GM12878 (cell line): Measurements from ENCODE around the gene KREMEN2. TPM values are rescaled to one million over a fixed set of nuclear protein-coding genes. Genes with fewer than 3 reads are reported as not detected.

Experiments used
- ATAC-seq: fragments of 200-7000 bp; cut with Tn5 transposase; 3 replicates; pipeline ENCODE4 v1.9.1; 2020; ENCODE audit warnings: mild to moderate bottlenecking, moderate library complexity
- BruUV-seq: library from RNA; stranded (reverse); fragments of 400-500 nt; replicated peaks from 2 replicates; lab custom pipeline; 2021; lab: Mats Ljungman, UMichigan
- CTCF ChIA-PET: fragments of 300-600 bp; sonication (Branson Sonifier 250); formaldehyde crosslinking; extraction: SDS; loops from one replicate; lab custom pipeline; 2021; ENCODE audit warnings: inconsistent platforms; lab: Yijun Ruan, JAX
- POLR2A ChIA-PET: fragments of 350-600 bp; formaldehyde crosslinking; extraction: SDS; loops from one replicate; lab custom pipeline; 2021; ENCODE audit warnings: inconsistent platforms; lab: Charles Lee
- RAD21 ChIA-PET: fragments of 300-600 bp; sonication (Branson Sonifier 250); formaldehyde crosslinking; loops from one replicate; lab custom pipeline; 2023; ENCODE audit warnings: antibody characterized with exemption; ENCODE audit not compliant: unreplicated experiment; lab: Charles Lee
- SMC1A ChIA-PET: fragments of 300-600 bp; sonication (Branson Sonifier 250); formaldehyde crosslinking; loops from one replicate; lab custom pipeline; 2023; ENCODE audit not compliant: unreplicated experiment, uncharacterized antibody; lab: Charles Lee
- DNase-seq: peaks from one replicate; pipeline ENCODE4 v3.0.0-alpha.2; 2011; ENCODE audit warnings: low read depth, low spot score
- FAIRE-seq: peaks from 3 replicates; lab custom pipeline; 2011; peaks lifted over from hg19 to GRCh38; lab: Jason Lieb, UNC
- H2AFZ ChIP-seq: 2 replicates; pipeline ENCODE4 v1.6.0; 2011; ENCODE audit warnings: low read depth, low read length, control low read depth; ENCODE audit not compliant: control insufficient read depth
- H3K27ac ChIP-seq: 2 replicates; pipeline ENCODE4 v1.5.1; 2011; ENCODE audit warnings: control low read depth; ENCODE audit not compliant: control insufficient read depth, insufficient read depth
- H3K27me3 ChIP-seq, 2 experiments: replicated peaks in 1 of 2; 2 replicates each; pipeline versions ENCODE4 v1.6.0 to v1.6.1; 2011; ENCODE audit warnings: low read length in 1 of 2; ENCODE audit not compliant: control insufficient read depth in 2 of 2, insufficient read depth in 2 of 2
- H3K36me3 ChIP-seq, 2 experiments: 2 replicates each; pipeline ENCODE4 v1.5.1; 2011; ENCODE audit warnings: low read length in 1 of 2; ENCODE audit not compliant: control insufficient read depth in 2 of 2, insufficient read depth in 2 of 2
- H3K4me1 ChIP-seq: 2 replicates; pipeline ENCODE4 v1.6.1; 2011; ENCODE audit warnings: mild to moderate bottlenecking, low read length, moderate library complexity, mixed read lengths; ENCODE audit not compliant: control insufficient read depth, insufficient read depth
- H3K4me2 ChIP-seq: 2 replicates; pipeline ENCODE4 v1.6.0; 2011; ENCODE audit warnings: control low read depth; ENCODE audit not compliant: control insufficient read depth, insufficient read depth
- H3K4me3 ChIP-seq: fragments of 200-600 bp; sonication (generic); 2 replicates; pipeline ENCODE4 v1.5.1; 2016
- H3K79me2 ChIP-seq: 2 replicates; pipeline ENCODE4 v1.6.0; 2011; ENCODE audit warnings: low read length; ENCODE audit not compliant: control insufficient read depth, insufficient read depth
- H3K9ac ChIP-seq: 2 replicates; pipeline ENCODE4 v1.8.0; 2011; ENCODE audit warnings: low read length, control low read depth, mixed read lengths; ENCODE audit not compliant: control insufficient read depth, insufficient read depth
- H3K9me3 ChIP-seq: replicated peaks from 3 replicates; pipeline ENCODE4 v1.5.1; 2011; ENCODE audit warnings: mild to moderate bottlenecking, low read length; ENCODE audit not compliant: control insufficient read depth, insufficient read depth
- H4K20me1 ChIP-seq: 2 replicates; pipeline ENCODE4 v1.6.0; 2011; ENCODE audit not compliant: control insufficient read depth, insufficient read depth
- CTCF ChIP-seq, 3 experiments: IDR thresholded peaks in 2 of 3; conservative IDR thresholded peaks in 1 of 3; 2 replicates each; pipeline ENCODE4 v1.5.1; 2011; ENCODE audit warnings: low read depth in 3 of 3, low read length in 3 of 3, mild to moderate bottlenecking in 3 of 3, control low read depth in 2 of 3, moderate library complexity in 2 of 3, inconsistent platforms in 1 of 3, mixed read lengths in 1 of 3; ENCODE audit not compliant: control insufficient read depth in 2 of 3, insufficient read depth in 1 of 3; ENCODE audit errors: extremely low read depth in 1 of 3
- FOXK2 ChIP-seq: fragments of 450-650 bp; IDR thresholded peaks from 2 replicates; pipeline ENCODE4 v1.6.1; 2017; ENCODE audit warnings: mild to moderate bottlenecking, moderate library complexity
- IKZF1 ChIP-seq: fragments of 450-650 bp; conservative IDR thresholded peaks from 2 replicates; pipeline ENCODE4 v1.6.1; 2017; ENCODE audit warnings: antibody characterized with exemption, mild to moderate bottlenecking
- IKZF2 ChIP-seq, 2 experiments: fragments of 450-650 bp; IDR thresholded peaks; 2 replicates each; pipeline ENCODE4 v1.6.1; 2017; ENCODE audit warnings: mild to moderate bottlenecking in 2 of 2, moderate library complexity in 2 of 2
- RAD21 ChIP-seq: IDR thresholded peaks from 2 replicates; pipeline ENCODE4 v1.6.1; 2011; ENCODE audit warnings: mild to moderate bottlenecking, low read depth, low read length, moderate library complexity; ENCODE audit not compliant: insufficient read depth
- RAD51 ChIP-seq: fragments of 450-650 bp; IDR thresholded peaks from 2 replicates; pipeline ENCODE4 v1.6.1; 2016; ENCODE audit warnings: moderate library complexity, mild to moderate bottlenecking, inconsistent platforms
- SKIL ChIP-seq: fragments of 450-650 bp; IDR thresholded peaks from 2 replicates; pipeline ENCODE4 v1.6.1; 2017; ENCODE audit warnings: mild to moderate bottlenecking, low read depth, inconsistent platforms; ENCODE audit not compliant: poor library complexity, severe bottlenecking
- SMC3 ChIP-seq: IDR thresholded peaks from 2 replicates; pipeline ENCODE4 v1.6.1; 2011; ENCODE audit warnings: low read length, improper control_type of control experiment, borderline replicate concordance
- SREBF2 ChIP-seq: IDR thresholded peaks from 2 replicates; pipeline ENCODE4 v1.6.1; 2012; ENCODE audit warnings: mild to moderate bottlenecking, low read length
- YY1 ChIP-seq: IDR thresholded peaks from 2 replicates; pipeline ENCODE4 v1.6.1; 2011; ENCODE audit warnings: low read depth, mild to moderate bottlenecking, low read length
- WGBS: methylation state at CpG from one replicate; pipeline ENCODE4 v1.1.6; 2016; ENCODE audit warnings: low lambda C conversion rate; ENCODE audit not compliant: insufficient replicate concordance, insufficient coverage; ENCODE audit errors: missing lambda C conversion rate; 5-methylcytosine and 5-hydroxymethylcytosine counted together
- in situ Hi-C: fragments of 300-500 bp; cut with MboI; formaldehyde crosslinking; loops from 9 replicates; pipeline ENCODE4 v1.14.3; 2018; ENCODE audit warnings: mixed read lengths
- intact Hi-C: fragments of 100-400 bp; cut with micrococcal nuclease; formaldehyde crosslinking; loops from one replicate; pipeline ENCODE4 v1.14.2; 2022; ENCODE audit not compliant: unreplicated experiment
- polyA plus RNA-seq, 11 experiments: library from polyadenylated mRNA; depleted of rRNA in 4 of 11; unstranded in 6 of 11; stranded (reverse) in 5 of 11; fragments of >200 nt; fragmentation: Nextera tagmentation in 4 of 11; fragmentation: Illumina TruSeq in 1 of 11; extraction: Ambion mirVana in 4 of 11; extraction: Trizol in 1 of 11; gene quantifications; 1 replicate in 1 of 11; 2 replicates in 10 of 11; pipeline versions ENCODE4 v1.2.1 to v1.2.3, GENCODE V29; 2011 to 2016; ENCODE audit warnings: inconsistent platforms in 2 of 11, missing spikeins in 2 of 11, low read depth in 1 of 11
- total RNA-seq, 4 experiments: library from RNA; depleted of rRNA in 3 of 4; stranded (reverse); fragments of >200 nt in 3 of 4; fragmentation: Illumina TruSeq in 1 of 4; extraction: Trizol in 1 of 4; gene quantifications; 2 replicates each; pipeline versions ENCODE4 v1.2.1 to v1.2.3, GENCODE V29; 2013 to 2021

KREMEN2 gene
- total and polyA plus RNA-seq, 10 of the 15 experiments (the other 5 are each of a cell fraction or from before 2014, with no cell fraction given), result 0.06 to 3.7 (median 0.83) TPM; not detected in 2

- H3K27ac ChIP-seq, result no peak overlapping the region
- CTCF ChIA-PET, result interaction anchor here (0.7 to 7.2 kb wide), 19 partner anchors 8 to 238 kb away, joined by 3 to 80 read pairs (median 6); partner anchors contain the start of genes FLYWCH1, FLYWCH2 and PKMYT1
- FAIRE-seq (peak; percentile 87), ATAC-seq (peak; percentile 70), DNase-seq (no peak)
- RAD21 ChIA-PET, result interaction anchor here (0.7 to 1.6 kb wide), 8 partner anchors 9 to 184 kb away, joined by 3 to 8 read pairs (median 4); partner anchors contain the start of genes FLYWCH1 and FLYWCH2
- peak; percentile 41 for TF ChIP-seq SKIL
- peak in 1 of 2 experiments; percentile 28; a peak in 1 of 4 replicates for TF ChIP-seq IKZF2 (IDR thresholded peaks at IDR 0.05)
- TF ChIP-seq RAD21, result peak; percentile 78
- TF ChIP-seq SMC3, result peak; percentile 56; the same call in 1 of the 2 replicates
- TF ChIP-seq RAD51, result peak; percentile 55
- no peak for TF ChIP-seq SREBF2
- peak; percentile 34; the same call in 1 of the 2 replicates for TF ChIP-seq IKZF1
- TF ChIP-seq CTCF (IDR thresholded peaks at IDR 0.05 in 2 of 3, conservative IDR thresholded peaks at IDR 0.05 in 1 of 3; ENCODE audit: control insufficient read depth in 2 of 3, extremely low read depth in 1 of 3, insufficient read depth in 1 of 3, low read depth in 3 of 3, low read length in 3 of 3), result peak; percentile 75 to 93 (median 91)
- TF ChIP-seq FOXK2, result no peak
- TF ChIP-seq YY1, result 0 out of 2 replicates have a peak, but pooled peaks have one; percentile 22
- intact Hi-C loops (loop anchor here (1.0 to 2.0 kb wide), 2 partner anchors 15 to 45 kb away; no protein-coding TSS in a partner anchor), in situ Hi-C loops (no loop called here)
- POLR2A ChIA-PET, result interaction anchor here (0.5 to 1.2 kb wide), 4 partner anchors 45 to 1136 kb away, joined by 3 to 7 read pairs (median 3); no protein-coding TSS in a partner anchor
- no peak overlapping the region for H3K4me2 ChIP-seq
- BruUV-seq, result no TSS peak
- no peaks in the 10 kb centered on the region for H4K20me1 ChIP-seq
- no peak overlapping the region for H2AFZ ChIP-seq
- no peak overlapping the region for H3K4me3 ChIP-seq
- H3K9me3 ChIP-seq, result no peaks in the 10 kb centered on the region
- no peaks in the 10 kb centered on the region for H3K27me3 ChIP-seq
- WGBS, result 3% methylated on average over 13 of the region's 13 CpGs
- H3K36me3 ChIP-seq, result peaks cover 0 to 1% of the 10 kb centered on the region in 2 experiments; a peak in 2 of 4 replicates
- H3K9ac ChIP-seq, result no peak overlapping the region
- SMC1A ChIA-PET, result interaction anchor here (0.9 to 2.2 kb wide), 8 partner anchors 8 to 52 kb away, joined by 3 to 8 read pairs (median 4); partner anchors contain the start of genes FLYWCH1 and FLYWCH2
- H3K79me2 ChIP-seq, result no peaks in the 10 kb centered on the region
- H3K4me1 ChIP-seq, result no peaks in the 10 kb centered on the region
These were observed 44.4 kb upstream of the KREMEN2 start for GRCh38 chr16:2919511-2920255.
